Activated T-helper 1 cell treated with anti-CD3 and anti-CD28 coated beads, Interleukin-12 subunit alpha, Interleukin-12 subunit beta, Interleukin-2, Interleukin-4 antibody, amounts not matched to agents 30 ng/mL and 10 ng/mL and 1 ng/mL, durations not matched to agents 14 hours and 24 hours and 36 hours (primary cell): ENCODE results near the gene ACTG2. TPM values are rescaled to one million over a fixed set of nuclear protein-coding genes. Genes with fewer than 3 reads are reported as not detected.
A peak's percentile ranks its signal among the peaks of the same experiment; 100 is the strongest.
"Not testable (repeated sequence)": the region's sequence is repeated elsewhere in the genome, so short reads cannot be mapped to it uniquely, and the experiment has no call there.

ENCODE experiments used
- DNase-seq: peaks from one replicate; pipeline ENCODE4 v3.0.0; 2021; ENCODE audit warnings: low spot score
- H3K27ac Mint-ChIP-seq: one replicate; pipeline ENCODE4 v1.8.0; 2021; ENCODE audit warnings: mild to moderate bottlenecking, mixed read lengths
- H3K27me3 Mint-ChIP-seq: one replicate; pipeline ENCODE4 v1.8.0; 2022; ENCODE audit warnings: mild to moderate bottlenecking, moderate library complexity, mixed read lengths; ENCODE audit not compliant: insufficient read depth
- H3K36me3 Mint-ChIP-seq: one replicate; pipeline ENCODE4 v1.8.0; 2021; ENCODE audit warnings: low read depth, mixed read lengths
- H3K4me1 Mint-ChIP-seq: one replicate; pipeline ENCODE4 v1.8.0; 2021; ENCODE audit warnings: low read depth, mixed read lengths
- H3K4me3 Mint-ChIP-seq: one replicate; pipeline ENCODE4 v1.8.0; 2021; ENCODE audit warnings: mild to moderate bottlenecking, moderate library complexity, mixed read lengths
- H3K9me3 Mint-ChIP-seq: one replicate; pipeline ENCODE4 v1.8.0; 2021; ENCODE audit warnings: mixed read lengths
- intact Hi-C: fragments of 100-400 bp; cut with micrococcal nuclease; formaldehyde crosslinking; loops from one replicate; pipeline ENCODE4 v1.15.1; 2024
- total RNA-seq: library from RNA; stranded (reverse); gene quantifications from 2 replicates; pipeline ENCODE4 v1.2.3, GENCODE V29; 2022

ACTG2 gene
- total RNA-seq, 1 donor from 2014 or later = 0.26 TPM

DNA sequence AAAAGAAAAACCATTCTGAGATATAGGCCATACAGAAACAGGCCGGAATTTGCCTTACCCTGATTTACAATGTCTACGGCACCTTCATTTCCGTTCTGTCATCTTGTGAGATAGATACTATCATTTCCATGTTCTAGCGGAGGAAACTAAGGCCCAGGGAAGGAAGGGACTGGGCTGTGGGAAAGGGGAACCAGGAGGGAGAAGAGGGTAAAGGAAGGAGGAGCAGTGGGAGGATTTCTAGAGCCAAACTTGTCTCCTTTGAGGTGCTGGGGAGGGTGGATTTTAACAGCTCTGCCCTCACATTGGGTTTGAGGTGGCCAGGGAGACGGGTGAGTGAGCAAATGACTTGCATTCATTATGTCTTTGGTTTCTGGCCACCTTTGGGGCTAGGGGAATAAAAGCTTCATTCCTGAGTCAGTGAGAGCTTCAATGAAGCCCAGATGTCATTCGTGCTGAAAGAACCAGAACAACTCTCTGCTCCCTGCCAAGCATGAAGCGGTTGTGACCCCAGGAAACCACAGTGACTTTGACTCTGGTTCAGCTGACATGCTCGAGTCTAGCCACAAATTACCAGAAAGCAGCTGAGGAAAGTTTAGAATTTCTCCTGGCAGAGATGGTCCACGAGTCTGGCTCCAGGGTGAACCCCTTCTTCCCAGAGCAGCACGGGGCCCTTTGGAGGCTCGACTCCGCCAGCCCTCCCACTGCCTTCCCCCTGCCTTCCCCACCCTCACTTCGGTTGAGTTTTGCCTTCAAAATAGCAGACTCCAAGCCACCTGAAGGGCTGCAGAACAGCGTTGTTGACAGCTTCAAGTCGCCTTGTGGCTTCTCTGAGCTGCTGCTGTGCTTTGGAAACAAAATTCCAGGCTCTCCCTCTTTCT, 3.8 kb downstream of the ACTG2 start:
- peak; percentile 22 for DNase-seq
- peak overlapping the region; percentile 90 for H3K27ac Mint-ChIP-seq
- intact Hi-C loops = loop anchor here (1.0 kb wide), 2 partner anchors 10 to 12 kb away; no protein-coding TSS in a partner anchor
- peaks cover 2% of the 10 kb centered on the region for H3K27me3 Mint-ChIP-seq
- H3K9me3 Mint-ChIP-seq = no peaks in the 10 kb centered on the region
- peak overlapping the region; percentile 54 for H3K4me3 Mint-ChIP-seq
- no peaks in the 10 kb centered on the region for H3K36me3 Mint-ChIP-seq
- H3K4me1 Mint-ChIP-seq = peaks cover 43% of the 10 kb centered on the region

DNA sequence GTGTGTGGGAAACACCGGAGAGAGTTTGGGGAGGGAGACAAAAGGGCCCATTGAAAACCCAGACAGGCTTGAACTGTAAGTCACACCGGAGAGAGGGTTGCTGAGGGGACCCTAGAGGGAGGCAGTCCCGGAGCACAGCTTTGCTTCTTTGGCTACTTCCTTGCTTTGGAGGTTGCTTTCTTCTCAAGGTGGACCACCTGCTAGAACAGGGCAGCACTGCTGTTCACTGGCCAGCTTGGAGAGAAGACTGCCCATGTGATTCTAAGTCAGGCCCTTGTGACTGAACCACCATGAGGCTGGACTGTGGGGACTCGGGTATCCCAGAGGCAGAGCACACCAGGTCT, 4.4 kb downstream of the ACTG2 start:
- no peaks in the 10 kb centered on the region for H3K36me3 Mint-ChIP-seq
- H3K4me3 Mint-ChIP-seq = no peak overlapping the region
- no peak overlapping the region for H3K27ac Mint-ChIP-seq
- no peaks in the 10 kb centered on the region for H3K9me3 Mint-ChIP-seq
- peaks cover 2% of the 10 kb centered on the region for H3K27me3 Mint-ChIP-seq
- intact Hi-C loops = no loop called here
- peaks cover 43% of the 10 kb centered on the region for H3K4me1 Mint-ChIP-seq
- DNase-seq = no peak

DNA sequence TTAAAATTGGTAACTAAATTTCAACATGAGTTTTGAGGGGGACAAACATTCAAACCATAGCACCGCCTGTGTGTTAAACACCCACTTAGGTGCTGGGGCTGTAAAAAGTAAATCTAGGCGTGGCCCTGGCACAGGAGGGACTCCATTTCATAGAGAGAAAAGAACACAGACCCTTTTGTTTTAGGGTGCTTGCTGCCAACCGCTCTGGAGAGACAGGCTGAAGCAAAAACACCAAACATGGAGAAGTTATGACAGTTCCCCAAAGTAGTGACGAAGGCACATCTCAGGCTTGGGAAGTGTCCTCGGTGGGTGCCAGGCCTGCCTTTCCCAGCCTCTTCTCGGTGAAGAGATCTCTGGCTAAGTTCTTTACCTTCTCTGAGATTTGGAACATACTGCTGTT, 5.1 kb downstream of the ACTG2 start:
- H3K9me3 Mint-ChIP-seq = no peaks in the 10 kb centered on the region
- intact Hi-C loops = no loop called here
- DNase-seq = no peak
- H3K4me3 Mint-ChIP-seq = no peak overlapping the region
- peaks cover 43% of the 10 kb centered on the region for H3K4me1 Mint-ChIP-seq
- peaks cover 2% of the 10 kb centered on the region for H3K27me3 Mint-ChIP-seq
- H3K27ac Mint-ChIP-seq = no peak overlapping the region
- no peaks in the 10 kb centered on the region for H3K36me3 Mint-ChIP-seq

DNA sequence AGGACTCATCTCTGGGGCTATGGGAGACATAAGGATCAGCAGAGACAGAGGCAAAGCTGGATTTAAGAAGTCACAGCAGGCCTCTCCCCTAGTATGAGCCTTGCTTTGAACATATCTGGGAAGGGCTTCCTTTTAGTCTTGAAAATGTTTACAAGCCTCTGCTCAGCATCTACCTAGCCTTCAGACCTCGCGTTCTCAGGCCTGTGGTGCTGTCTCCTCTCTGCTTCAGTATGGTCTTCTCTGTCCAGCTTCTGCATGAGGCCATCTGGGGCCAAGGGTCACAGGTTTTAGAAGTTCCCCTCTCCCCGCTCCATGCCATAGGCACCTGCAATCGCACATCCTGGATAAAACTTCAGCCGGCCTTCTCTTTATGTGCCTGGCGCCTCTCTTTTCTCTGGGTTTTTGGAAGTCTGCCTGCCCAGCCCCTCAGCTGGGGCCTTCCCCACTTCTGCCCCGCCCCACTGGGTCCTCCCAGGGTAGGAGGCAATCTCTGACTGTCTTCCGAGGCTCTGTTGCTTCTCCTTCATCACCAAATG, 7.1 kb downstream of the ACTG2 start:
- Mint-ChIP-seq H3K27me3 (peaks cover 2% of the 10 kb centered on the region), H3K36me3 (no peaks in the 10 kb centered on the region), H3K9me3 (no peaks in the 10 kb centered on the region), H3K4me1 (peaks cover 28% of the 10 kb centered on the region), H3K27ac (no peak overlapping the region), H3K4me3 (no peak overlapping the region)
- intact Hi-C loops = no loop called here
- DNase-seq = no peak

DNA sequence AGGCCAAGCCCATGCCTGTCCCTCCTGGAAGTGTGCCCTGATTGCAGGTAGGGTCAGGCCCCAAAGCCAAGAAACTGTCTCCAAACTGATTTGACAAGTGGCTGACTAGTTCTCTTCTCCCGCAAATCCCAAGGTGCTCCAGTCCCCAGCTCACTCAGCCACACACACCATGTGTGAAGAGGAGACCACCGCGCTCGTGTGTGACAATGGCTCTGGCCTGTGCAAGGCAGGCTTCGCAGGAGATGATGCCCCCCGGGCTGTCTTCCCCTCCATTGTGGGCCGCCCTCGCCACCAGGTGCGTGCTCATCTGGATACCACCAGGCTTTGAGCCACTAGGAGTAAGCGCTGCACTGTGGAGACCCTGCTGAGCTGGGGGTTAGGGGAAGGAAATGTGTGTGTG, 8.3 kb downstream of the ACTG2 start:
- H3K36me3 Mint-ChIP-seq = no peaks in the 10 kb centered on the region
- no peak for DNase-seq
- H3K27ac Mint-ChIP-seq = no peak overlapping the region
- no peak overlapping the region for H3K4me3 Mint-ChIP-seq
- intact Hi-C loops = no loop called here
- H3K9me3 Mint-ChIP-seq = no peaks in the 10 kb centered on the region
- peaks cover 16% of the 10 kb centered on the region for H3K4me1 Mint-ChIP-seq
- peaks cover 2% of the 10 kb centered on the region for H3K27me3 Mint-ChIP-seq

DNA sequence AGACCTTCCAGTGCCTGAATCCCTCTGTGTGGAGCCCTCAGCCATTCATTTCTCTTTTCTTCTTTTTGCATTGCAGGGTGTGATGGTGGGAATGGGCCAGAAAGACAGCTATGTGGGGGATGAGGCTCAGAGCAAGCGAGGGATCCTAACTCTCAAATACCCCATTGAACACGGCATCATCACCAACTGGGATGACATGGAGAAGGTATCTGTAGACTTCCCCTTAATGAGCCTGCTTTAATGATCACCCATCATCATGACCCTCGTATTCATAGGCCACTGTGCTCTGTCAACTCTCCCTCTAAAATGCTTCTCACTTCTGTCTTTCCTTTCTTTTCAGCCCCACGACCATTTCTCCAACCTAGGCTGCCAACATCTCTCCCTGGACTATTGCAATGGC, 9.5 kb downstream of the ACTG2 start:
- H3K9me3 Mint-ChIP-seq = no peaks in the 10 kb centered on the region
- peaks cover 5% of the 10 kb centered on the region for H3K4me1 Mint-ChIP-seq
- H3K36me3 Mint-ChIP-seq = no peaks in the 10 kb centered on the region
- H3K27ac Mint-ChIP-seq = no peak overlapping the region
- no peak for DNase-seq
- H3K27me3 Mint-ChIP-seq = peaks cover 2% of the 10 kb centered on the region
- H3K4me3 Mint-ChIP-seq = no peak overlapping the region
- intact Hi-C loops = no loop called here

DNA sequence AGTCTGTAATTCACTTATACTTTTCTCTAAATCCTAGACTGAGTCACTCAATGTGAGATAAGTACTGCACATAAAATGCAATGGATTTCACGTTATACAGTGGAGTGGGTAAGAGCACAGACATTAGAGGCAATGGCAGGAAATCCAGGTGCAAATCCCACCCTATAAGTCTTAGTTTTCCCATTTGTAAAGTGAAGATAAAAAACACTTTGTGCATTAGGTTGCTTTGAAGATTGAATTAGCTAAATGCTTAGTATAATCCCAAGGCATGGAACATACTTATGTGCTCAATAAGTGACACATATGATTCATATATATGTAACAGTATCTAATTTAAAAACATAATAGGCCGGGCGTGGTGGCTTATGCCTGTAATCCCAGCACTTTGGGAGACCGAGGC, 10.5 kb downstream of the ACTG2 start:
- Mint-ChIP-seq H3K4me3 (no peak overlapping the region), H3K27me3 (peaks cover 2% of the 10 kb centered on the region), H3K36me3 (no peaks in the 10 kb centered on the region), H3K9me3 (no peaks in the 10 kb centered on the region), H3K4me1 (peaks cover 8% of the 10 kb centered on the region), H3K27ac (no peak overlapping the region)
- intact Hi-C loops = no loop called here
- no peak for DNase-seq

DNA sequence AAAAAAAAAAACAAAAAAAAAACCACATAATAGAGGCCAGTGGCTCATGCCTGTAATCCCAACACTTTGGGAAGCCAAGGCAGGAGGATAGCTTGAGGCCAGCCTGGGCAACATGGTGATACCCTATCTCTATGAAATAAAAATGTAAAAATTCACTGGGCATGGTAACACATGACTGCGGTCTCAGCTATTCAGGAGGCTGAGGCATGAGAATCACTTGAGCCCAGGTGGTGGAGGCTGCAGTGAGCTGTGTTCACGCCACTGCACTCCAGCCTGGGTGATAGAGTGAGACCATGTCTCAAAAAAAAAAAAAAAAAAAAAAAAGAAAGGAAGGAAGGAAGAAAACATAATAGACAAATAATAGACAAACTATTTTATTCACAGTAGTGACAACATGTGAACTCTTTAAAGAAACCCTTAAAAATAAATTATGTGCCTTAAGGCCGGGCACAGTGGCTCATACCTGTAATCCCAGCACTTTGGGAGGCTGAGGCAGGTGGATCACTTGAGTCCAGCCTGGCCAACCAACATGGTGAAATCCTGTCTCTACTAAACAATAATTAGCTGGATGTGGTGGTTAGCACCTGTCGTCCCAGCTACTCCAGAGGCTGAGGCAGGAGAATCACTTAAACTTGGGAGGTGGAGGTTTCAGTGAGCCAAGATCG, 11.3 kb downstream of the ACTG2 start:
- H3K9me3 Mint-ChIP-seq, H3K27ac Mint-ChIP-seq, H3K4me1 Mint-ChIP-seq, H3K27me3 Mint-ChIP-seq, H3K36me3 Mint-ChIP-seq, H3K4me3 Mint-ChIP-seq, intact Hi-C loops, DNase-seq: not testable (repeated sequence)

DNA sequence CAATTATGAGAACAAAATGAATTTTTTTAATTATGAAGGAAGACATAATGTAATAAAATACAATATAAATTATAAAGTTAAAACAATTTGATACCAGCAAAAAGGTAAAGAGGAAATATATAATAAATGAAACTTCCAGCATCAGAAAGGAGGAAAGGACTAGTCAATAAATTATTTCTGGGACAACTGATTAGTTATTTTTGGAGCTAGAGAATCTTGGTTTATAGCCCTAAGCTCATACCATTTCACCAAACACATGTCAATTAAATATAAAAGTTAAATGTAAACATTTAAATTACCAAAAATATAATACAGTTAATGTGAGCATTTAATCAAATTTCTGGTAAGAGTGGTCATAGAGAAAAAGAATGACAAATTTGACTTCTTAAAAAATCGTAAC, 12.1 kb downstream of the ACTG2 start:
- Mint-ChIP-seq H3K36me3 (no peaks in the 10 kb centered on the region), H3K4me3 (no peak overlapping the region), H3K4me1 (peaks cover 9% of the 10 kb centered on the region), H3K27me3 (peaks cover 2% of the 10 kb centered on the region), H3K27ac (no peak overlapping the region), H3K9me3 (no peaks in the 10 kb centered on the region)
- intact Hi-C loops = no loop called here
- no peak for DNase-seq

DNA sequence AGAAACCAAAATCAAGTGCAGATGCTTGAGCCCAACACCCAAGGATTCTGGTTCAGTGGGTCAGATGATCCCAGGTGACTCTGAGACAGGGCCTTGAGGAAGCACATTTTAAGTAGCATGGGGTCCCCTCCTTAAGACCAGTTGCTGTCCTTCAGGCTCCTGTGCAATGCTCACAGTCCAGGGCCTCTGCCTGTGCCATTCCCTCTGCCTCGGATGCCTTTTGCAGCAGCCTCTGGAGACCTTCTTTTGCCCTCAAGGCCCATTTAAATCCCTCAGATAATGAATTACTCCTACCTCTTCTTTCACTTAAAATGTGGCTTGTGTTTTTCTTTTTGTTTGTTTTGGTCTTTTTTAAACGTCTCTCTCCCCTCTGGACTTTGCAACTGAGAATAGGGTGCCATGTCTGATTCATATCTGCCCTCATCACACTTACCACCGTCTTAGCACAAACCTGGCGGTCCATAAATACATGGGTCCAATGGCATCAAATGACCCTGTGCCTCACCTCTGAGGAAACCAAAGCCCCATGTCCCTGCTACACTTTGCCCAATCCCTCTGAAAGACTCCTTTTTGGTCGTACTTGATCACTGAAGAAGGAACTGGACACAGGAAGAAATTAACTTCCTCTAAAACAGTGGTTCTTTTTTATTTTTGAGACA, 14.2 kb downstream of the ACTG2 start:
- H3K4me3 Mint-ChIP-seq = no peak overlapping the region
- H3K9me3 Mint-ChIP-seq = no peaks in the 10 kb centered on the region
- no peaks in the 10 kb centered on the region for H3K27me3 Mint-ChIP-seq
- no peak for DNase-seq
- H3K27ac Mint-ChIP-seq = no peak overlapping the region
- intact Hi-C loops = no loop called here
- H3K36me3 Mint-ChIP-seq = no peaks in the 10 kb centered on the region
- peaks cover 9% of the 10 kb centered on the region for H3K4me1 Mint-ChIP-seq

DNA sequence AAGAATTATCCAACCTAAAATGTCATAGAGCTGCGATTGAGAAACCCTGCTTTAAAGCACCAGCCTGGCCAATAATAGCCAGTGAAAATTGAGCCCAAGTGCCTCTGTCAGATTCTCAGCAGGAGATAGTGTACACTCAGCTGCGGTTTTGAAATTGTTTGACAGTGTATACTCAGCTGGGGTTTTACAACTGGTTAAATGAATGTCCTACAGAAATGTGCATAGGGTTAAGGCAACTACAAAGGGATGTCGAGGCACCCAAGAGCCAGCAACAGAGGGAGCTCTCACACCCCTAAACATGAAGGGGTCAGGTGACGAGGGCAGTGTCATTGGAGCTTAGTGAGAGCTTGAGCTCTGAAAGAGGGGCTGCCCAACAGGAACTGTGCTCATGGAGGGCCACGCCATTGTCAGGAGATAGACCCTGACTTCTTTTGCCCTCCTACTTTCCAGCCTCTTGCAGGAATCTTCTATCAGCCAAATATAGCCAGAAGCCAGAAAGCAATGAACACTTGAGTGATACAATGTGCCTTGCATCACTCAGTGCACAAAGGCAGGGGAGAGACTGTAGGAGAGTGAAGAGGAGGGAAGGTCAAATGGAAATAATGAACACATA, 15.1 kb downstream of the ACTG2 start:
- H3K36me3 Mint-ChIP-seq = no peaks in the 10 kb centered on the region
- no peak for DNase-seq
- intact Hi-C loops = loop anchor here (1.0 to 2.0 kb wide), 4 partner anchors 12 to 241 kb away; no protein-coding TSS in a partner anchor

DNA sequence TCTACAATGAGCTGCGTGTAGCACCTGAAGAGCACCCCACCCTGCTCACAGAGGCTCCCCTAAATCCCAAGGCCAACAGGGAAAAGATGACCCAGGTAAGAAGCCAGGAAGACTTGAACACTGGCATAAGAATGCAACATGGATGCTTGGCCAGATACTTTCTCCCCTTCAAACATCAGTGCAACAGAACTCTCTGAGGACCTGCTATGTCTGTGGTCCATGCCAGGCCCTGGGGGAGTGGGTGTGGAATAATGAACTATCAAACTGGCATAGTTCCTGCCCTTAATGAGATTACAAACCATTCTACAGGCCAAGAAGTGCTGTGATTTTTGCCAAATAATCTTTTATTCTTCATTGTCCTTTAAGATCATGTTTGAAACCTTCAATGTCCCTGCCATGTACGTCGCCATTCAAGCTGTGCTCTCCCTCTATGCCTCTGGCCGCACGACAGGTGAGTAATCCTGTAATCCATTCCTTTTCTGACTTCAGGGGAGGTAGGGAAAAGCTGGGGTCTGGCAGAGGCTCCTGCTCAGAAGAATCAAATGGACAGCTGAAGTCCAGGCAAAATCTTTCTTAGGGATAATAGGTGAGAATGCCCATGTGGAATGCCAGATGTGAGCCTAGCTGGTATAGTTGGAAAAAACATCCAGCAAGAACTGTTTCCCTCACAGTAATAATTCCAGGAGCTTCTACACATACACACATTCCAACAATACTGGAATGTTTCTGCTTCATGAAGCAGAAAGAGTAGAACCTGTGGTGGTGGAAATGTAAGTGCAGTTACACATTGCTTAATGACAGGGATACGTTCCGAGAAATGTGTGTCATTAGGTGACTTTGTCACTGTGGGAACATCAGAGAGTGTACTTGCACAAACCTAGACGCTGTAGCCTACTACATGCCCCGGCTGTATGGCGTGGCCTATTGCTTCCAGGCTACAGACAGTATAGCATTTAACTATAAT, 16.2 kb downstream of the ACTG2 start:
- no peak overlapping the region for H3K27ac Mint-ChIP-seq
- DNase-seq = no peak
- no peaks in the 10 kb centered on the region for H3K27me3 Mint-ChIP-seq
- no peak overlapping the region for H3K4me3 Mint-ChIP-seq
- intact Hi-C loops = loop anchor here (1.0 to 2.0 kb wide), 4 partner anchors 13 to 240 kb away; no protein-coding TSS in a partner anchor
- peaks cover 9% of the 10 kb centered on the region for H3K4me1 Mint-ChIP-seq
- H3K9me3 Mint-ChIP-seq = no peaks in the 10 kb centered on the region
- no peaks in the 10 kb centered on the region for H3K36me3 Mint-ChIP-seq

More for the DNA sequence above, 15.1 kb downstream of the ACTG2 start:
- no peak overlapping the region for H3K27ac Mint-ChIP-seq
- H3K27me3 Mint-ChIP-seq = no peaks in the 10 kb centered on the region
- peaks cover 9% of the 10 kb centered on the region for H3K4me1 Mint-ChIP-seq
- no peak overlapping the region for H3K4me3 Mint-ChIP-seq
- no peaks in the 10 kb centered on the region for H3K9me3 Mint-ChIP-seq
